GM12865 (cell line): ENCODE measurements around the gene SSX2IP.
"Not testable (repeated sequence)": the region's sequence is repeated elsewhere in the genome, so short reads cannot be mapped to it uniquely, and the experiment has no call there.

ENCODE experiments used
- DNase-seq: peaks from one replicate; pipeline ENCODE4 v3.0.0; 2010; ENCODE audit warnings: low read depth
- H3K4me3 ChIP-seq: 2 replicates; pipeline ENCODE4 v1.5.1; 2011; ENCODE audit warnings: mild to moderate bottlenecking, low read depth, low read length, control low read depth
- CTCF ChIP-seq: IDR thresholded peaks from 2 replicates; pipeline ENCODE4 v1.5.1; 2011; ENCODE audit warnings: low read length, control low read depth, low read depth, inconsistent platforms; ENCODE audit not compliant: insufficient read depth; ENCODE audit errors: missing control alignments

SSX2IP gene

GRCh38 chr1:84643183-84643582 lies 47.1 kb downstream of the SSX2IP start:
- no peak for TF ChIP-seq CTCF
- no peak for DNase-seq
- no peak overlapping the region for H3K4me3 ChIP-seq

GRCh38 chr1:84642774-84643173 lies 47.5 kb downstream of the SSX2IP start:
- DNase-seq, result no peak

GRCh38 chr1:84639731-84640130 lies 50.5 kb downstream of the SSX2IP start:
- not testable (repeated sequence) for DNase-seq, H3K4me3 ChIP-seq

More at GRCh38 chr1:84642774-84643173, 47.5 kb downstream of the SSX2IP start:
- TF ChIP-seq CTCF, result no peak
- H3K4me3 ChIP-seq, result no peak overlapping the region

GRCh38 chr1:84635429-84635828 lies 54.8 kb downstream of the SSX2IP start:
- DNase-seq, result no peak
- TF ChIP-seq CTCF, result no peak
- no peak overlapping the region for H3K4me3 ChIP-seq

GRCh38 chr1:84634536-84635205 lies 55.6 kb downstream of the SSX2IP start:
- no peak for DNase-seq
- no peak for TF ChIP-seq CTCF
- no peak overlapping the region for H3K4me3 ChIP-seq

- no peak for TF ChIP-seq CTCF
- no peak for DNase-seq
- no peak overlapping the region for H3K4me3 ChIP-seq
Measured at GRCh38 chr1:84632673-84633434, 57.4 kb downstream of the SSX2IP start.

GRCh38 chr1:84632137-84632536 lies 58.1 kb downstream of the SSX2IP start:
- no peak for DNase-seq
- H3K4me3 ChIP-seq, result no peak overlapping the region
- no peak for TF ChIP-seq CTCF
